ENCODE measurements around the gene SLC66A1.

- TF ChIP-seq, protein P1, sequence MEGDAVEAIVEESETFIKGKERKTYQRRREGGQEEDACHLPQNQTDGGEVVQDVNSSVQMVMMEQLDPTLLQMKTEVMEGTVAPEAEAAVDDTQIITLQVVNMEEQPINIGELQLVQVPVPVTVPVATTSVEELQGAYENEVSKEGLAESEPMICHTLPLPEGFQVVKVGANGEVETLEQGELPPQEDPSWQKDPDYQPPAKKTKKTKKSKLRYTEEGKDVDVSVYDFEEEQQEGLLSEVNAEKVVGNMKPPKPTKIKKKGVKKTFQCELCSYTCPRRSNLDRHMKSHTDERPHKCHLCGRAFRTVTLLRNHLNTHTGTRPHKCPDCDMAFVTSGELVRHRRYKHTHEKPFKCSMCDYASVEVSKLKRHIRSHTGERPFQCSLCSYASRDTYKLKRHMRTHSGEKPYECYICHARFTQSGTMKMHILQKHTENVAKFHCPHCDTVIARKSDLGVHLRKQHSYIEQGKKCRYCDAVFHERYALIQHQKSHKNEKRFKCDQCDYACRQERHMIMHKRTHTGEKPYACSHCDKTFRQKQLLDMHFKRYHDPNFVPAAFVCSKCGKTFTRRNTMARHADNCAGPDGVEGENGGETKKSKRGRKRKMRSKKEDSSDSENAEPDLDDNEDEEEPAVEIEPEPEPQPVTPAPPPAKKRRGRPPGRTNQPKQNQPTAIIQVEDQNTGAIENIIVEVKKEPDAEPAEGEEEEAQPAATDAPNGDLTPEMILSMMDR (IDR thresholded peaks at IDR 0.05; ENCODE audit: low read depth, low read length), result no peak
- no peak for TF ChIP-seq POLR2A (IDR thresholded peaks at IDR 0.05; ENCODE audit: extremely low read depth, insufficient read length)
- TF ChIP-seq, protein P2, sequence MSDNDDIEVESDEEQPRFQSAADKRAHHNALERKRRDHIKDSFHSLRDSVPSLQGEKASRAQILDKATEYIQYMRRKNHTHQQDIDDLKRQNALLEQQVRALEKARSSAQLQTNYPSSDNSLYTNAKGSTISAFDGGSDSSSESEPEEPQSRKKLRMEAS (IDR thresholded peaks at IDR 0.05; ENCODE audit: low read depth, low read length), result no peak
These were observed 40.7 kb downstream of the SLC66A1 start for GRCh38 chr1:19352839-19353238.

Data from NB4 (cell line).